Measurements from ENCODE around the gene ZC3H6.

The ZC3H6 gene

GRCh38 chr2:112268547-112268946, 6.8 kb upstream of the ZC3H6 start:
- Histone ChIP-seq H3K4me2 (ENCODE audit: insufficient read depth, low read length, poor library complexity, severe bottlenecking) (no peak overlapping the region), H3K79me1 (ENCODE audit: low read depth, low read length) (no peaks in the 10 kb centered on the region), H3K23ac (ENCODE audit: low read depth, low read length, poor library complexity) (no peak overlapping the region), H3K36me3 (replicated peaks in 1 of 2; ENCODE audit: control insufficient read depth in 2 of 2, insufficient read depth in 2 of 2, low read length in 2 of 2) (no peaks in the 10 kb centered on the region), H3K27me3 (ENCODE audit: control insufficient read depth in 3 of 3, insufficient read depth in 3 of 3, low read depth in 1 of 3, low read length in 3 of 3) (no peaks in the 10 kb centered on the region), H3K4me3 (ENCODE audit: low read length in 2 of 2) (no peak overlapping the region), H2BK15ac (ENCODE audit: low read length) (no peak overlapping the region), H3K4ac (ENCODE audit: low read length) (no peak overlapping the region), H2BK120ac (ENCODE audit: low read depth, low read length) (no peak overlapping the region), H2AK5ac (ENCODE audit: low read depth, low read length) (no peak overlapping the region), H3K14ac (ENCODE audit: low read length) (no peak overlapping the region), H2BK5ac (ENCODE audit: low read length) (no peak overlapping the region), H3K18ac (ENCODE audit: low read length) (no peak overlapping the region), H4K91ac (ENCODE audit: low read depth, low read length, poor library complexity) (no peak overlapping the region), H2AFZ (ENCODE audit: low read length) (no peak overlapping the region), H3K4me1 (ENCODE audit: control insufficient read depth in 2 of 2, insufficient read depth in 1 of 2, low read depth in 1 of 2, low read length in 2 of 2) (peaks cover 0 to 6% of the 10 kb centered on the region in 2 donors), H3K9me3 (replicated peaks in 1 of 2; ENCODE audit: control insufficient read depth in 2 of 2, insufficient read depth in 1 of 2, low read depth in 1 of 2, low read length in 2 of 2) (peaks cover 4 to 8% of the 10 kb centered on the region in 2 donors), H3K27ac (replicated peaks; ENCODE audit: low read length) (no peak overlapping the region), H4K8ac (ENCODE audit: low read depth, low read length) (no peak overlapping the region), H3K9ac (ENCODE audit: low read depth, low read length, poor library complexity) (no peak overlapping the region), H2BK12ac (ENCODE audit: low read length) (no peak overlapping the region)
- DNase-seq (ENCODE audit: low spot score): no peak
- WGBS, 2 donors (ENCODE audit: extremely low coverage in 2 of 2, insufficient read length in 2 of 2, insufficient replicate concordance in 1 of 2): no CpG with 5 or more reads among the region's 1 CpG

GRCh38 chr2:112272669-112273068, 2.7 kb upstream of the ZC3H6 start:
- Histone ChIP-seq H3K4me1 (ENCODE audit: control insufficient read depth in 2 of 2, insufficient read depth in 1 of 2, low read depth in 1 of 2, low read length in 2 of 2) (peaks cover 0 to 6% of the 10 kb centered on the region in 2 donors), H2AK5ac (ENCODE audit: low read depth, low read length) (no peak overlapping the region), H3K4ac (ENCODE audit: low read length) (no peak overlapping the region), H3K4me3 (ENCODE audit: low read length in 2 of 2) (no peak overlapping the region), H2BK120ac (ENCODE audit: low read depth, low read length) (no peak overlapping the region), H3K9ac (ENCODE audit: low read depth, low read length, poor library complexity) (no peak overlapping the region), H3K27me3 (ENCODE audit: control insufficient read depth in 3 of 3, insufficient read depth in 3 of 3, low read depth in 1 of 3, low read length in 3 of 3) (no peaks in the 10 kb centered on the region), H4K91ac (ENCODE audit: low read depth, low read length, poor library complexity) (no peak overlapping the region), H3K79me1 (ENCODE audit: low read depth, low read length) (no peaks in the 10 kb centered on the region), H2BK15ac (ENCODE audit: low read length) (no peak overlapping the region), H3K27ac (replicated peaks; ENCODE audit: low read length) (no peak overlapping the region), H3K9me3 (replicated peaks in 1 of 2; ENCODE audit: control insufficient read depth in 2 of 2, insufficient read depth in 1 of 2, low read depth in 1 of 2, low read length in 2 of 2) (peaks cover 4 to 8% of the 10 kb centered on the region in 2 donors), H2BK12ac (ENCODE audit: low read length) (no peak overlapping the region), H2AFZ (ENCODE audit: low read length) (no peak overlapping the region), H2BK5ac (ENCODE audit: low read length) (no peak overlapping the region), H3K23ac (ENCODE audit: low read depth, low read length, poor library complexity) (no peak overlapping the region), H3K14ac (ENCODE audit: low read length) (no peak overlapping the region), H3K36me3 (replicated peaks in 1 of 2; ENCODE audit: control insufficient read depth in 2 of 2, insufficient read depth in 2 of 2, low read length in 2 of 2) (no peaks in the 10 kb centered on the region), H4K8ac (ENCODE audit: low read depth, low read length) (no peak overlapping the region), H3K4me2 (ENCODE audit: insufficient read depth, low read length, poor library complexity, severe bottlenecking) (no peak overlapping the region), H3K18ac (ENCODE audit: low read length) (no peak overlapping the region)
- no peak for DNase-seq (ENCODE audit: low spot score)
- no CpG with 5 or more reads among the region's 5 CpGs for WGBS, 2 donors (ENCODE audit: extremely low coverage in 2 of 2, insufficient read length in 2 of 2, insufficient replicate concordance in 1 of 2)

GRCh38 chr2:112273349-112273748, 2.0 kb upstream of the ZC3H6 start:
- no peak overlapping the region for H3K23ac ChIP-seq (ENCODE audit: low read depth, low read length, poor library complexity)
- H4K91ac ChIP-seq (ENCODE audit: low read depth, low read length, poor library complexity): no peak overlapping the region
- no peak overlapping the region for H3K18ac ChIP-seq (ENCODE audit: low read length)
- no CpG with 5 or more reads among the region's 5 CpGs for WGBS, 2 donors (ENCODE audit: extremely low coverage in 2 of 2, insufficient read length in 2 of 2, insufficient replicate concordance in 1 of 2)
- no peak overlapping the region for H4K8ac ChIP-seq (ENCODE audit: low read depth, low read length)
- no peak overlapping the region for H3K4ac ChIP-seq (ENCODE audit: low read length)
- no peak overlapping the region for H2BK120ac ChIP-seq (ENCODE audit: low read depth, low read length)
- no peak overlapping the region for H3K4me2 ChIP-seq (ENCODE audit: insufficient read depth, low read length, poor library complexity, severe bottlenecking)
- H3K27ac ChIP-seq (replicated peaks; ENCODE audit: low read length): peak overlapping the region; percentile 33
- no peaks in the 10 kb centered on the region for H3K79me1 ChIP-seq (ENCODE audit: low read depth, low read length)
- H3K14ac ChIP-seq (ENCODE audit: low read length): no peak overlapping the region
- no peak overlapping the region for H2BK5ac ChIP-seq (ENCODE audit: low read length)
- H3K9ac ChIP-seq (ENCODE audit: low read depth, low read length, poor library complexity): no peak overlapping the region
- H2BK12ac ChIP-seq (ENCODE audit: low read length): no peak overlapping the region
- no peak overlapping the region for H2AFZ ChIP-seq (ENCODE audit: low read length)
- no peak overlapping the region for H2AK5ac ChIP-seq (ENCODE audit: low read depth, low read length)
- no peak for DNase-seq (ENCODE audit: low spot score)
- no peaks in the 10 kb centered on the region for H3K36me3 ChIP-seq (replicated peaks in 1 of 2; ENCODE audit: control insufficient read depth in 2 of 2, insufficient read depth in 2 of 2, low read length in 2 of 2)
- no peaks in the 10 kb centered on the region for H3K27me3 ChIP-seq (ENCODE audit: control insufficient read depth in 3 of 3, insufficient read depth in 3 of 3, low read depth in 1 of 3, low read length in 3 of 3)
- no peak overlapping the region for H2BK15ac ChIP-seq (ENCODE audit: low read length)
- H3K4me3 ChIP-seq (ENCODE audit: low read length in 2 of 2): no peak overlapping the region
- H3K4me1 ChIP-seq (ENCODE audit: control insufficient read depth in 2 of 2, insufficient read depth in 1 of 2, low read depth in 1 of 2, low read length in 2 of 2): peaks cover 0 to 6% of the 10 kb centered on the region in 2 donors
- H3K9me3 ChIP-seq (replicated peaks in 1 of 2; ENCODE audit: control insufficient read depth in 2 of 2, insufficient read depth in 1 of 2, low read depth in 1 of 2, low read length in 2 of 2): peaks cover 4 to 5% of the 10 kb centered on the region in 2 donors

- Histone ChIP-seq H2BK5ac (ENCODE audit: low read length) (peak overlapping the region; percentile 99), H2AK5ac (ENCODE audit: low read depth, low read length) (peak overlapping the region; percentile 100), H3K4me3 (ENCODE audit: low read length in 2 of 2) (peak overlapping the region; percentile 96 to 98), H3K9ac (ENCODE audit: low read depth, low read length, poor library complexity) (peak overlapping the region; percentile 100), H4K8ac (ENCODE audit: low read depth, low read length) (peak overlapping the region; percentile 100), H3K23ac (ENCODE audit: low read depth, low read length, poor library complexity) (peak overlapping the region; percentile 100), H3K27me3 (ENCODE audit: control insufficient read depth in 3 of 3, insufficient read depth in 3 of 3, low read depth in 1 of 3, low read length in 3 of 3) (no peaks in the 10 kb centered on the region), H3K36me3 (replicated peaks in 1 of 2; ENCODE audit: control insufficient read depth in 2 of 2, insufficient read depth in 2 of 2, low read length in 2 of 2) (no peaks in the 10 kb centered on the region), H3K4ac (ENCODE audit: low read length) (peak overlapping the region; percentile 100), H3K9me3 (replicated peaks in 1 of 2; ENCODE audit: control insufficient read depth in 2 of 2, insufficient read depth in 1 of 2, low read depth in 1 of 2, low read length in 2 of 2) (no peaks in the 10 kb centered on the region), H2BK12ac (ENCODE audit: low read length) (no peak overlapping the region), H2BK120ac (ENCODE audit: low read depth, low read length) (peak overlapping the region; percentile 89), H3K18ac (ENCODE audit: low read length) (peak overlapping the region; percentile 100), H3K27ac (replicated peaks; ENCODE audit: low read length) (peak overlapping the region; percentile 100), H3K4me2 (ENCODE audit: insufficient read depth, low read length, poor library complexity, severe bottlenecking) (peak overlapping the region; percentile 86), H4K91ac (ENCODE audit: low read depth, low read length, poor library complexity) (no peak overlapping the region), H2AFZ (ENCODE audit: low read length) (peak overlapping the region; percentile 92), H3K14ac (ENCODE audit: low read length) (peak overlapping the region; percentile 100), H2BK15ac (ENCODE audit: low read length) (peak overlapping the region; percentile 81), H3K4me1 (ENCODE audit: control insufficient read depth in 2 of 2, insufficient read depth in 1 of 2, low read depth in 1 of 2, low read length in 2 of 2) (peaks cover 0 to 6% of the 10 kb centered on the region in 2 donors), H3K79me1 (ENCODE audit: low read depth, low read length) (no peaks in the 10 kb centered on the region)
- DNase-seq (ENCODE audit: low spot score): peak; percentile 79
- WGBS, 2 donors (ENCODE audit: extremely low coverage in 2 of 2, insufficient read length in 2 of 2, insufficient replicate concordance in 1 of 2): no CpG with 5 or more reads among the region's 66 CpGs
Observed at GRCh38 chr2:112275887-112276773, 733 bp downstream of the ZC3H6 start.
